Middle frontal gyrus (tissue), 1 donor: ENCODE measurements around the gene SLC16A3.
"Not testable (repeated sequence)": the region's sequence is repeated elsewhere in the genome, so short reads cannot be mapped to it uniquely, and the experiment has no call there.

Experiments
- DNase-seq: peaks from one replicate; pipeline ENCODE4 v3.0.0-alpha.2; 2015; ENCODE audit warnings: low spot score; ENCODE audit errors: extremely low spot score

Gene SLC16A3

DNA sequence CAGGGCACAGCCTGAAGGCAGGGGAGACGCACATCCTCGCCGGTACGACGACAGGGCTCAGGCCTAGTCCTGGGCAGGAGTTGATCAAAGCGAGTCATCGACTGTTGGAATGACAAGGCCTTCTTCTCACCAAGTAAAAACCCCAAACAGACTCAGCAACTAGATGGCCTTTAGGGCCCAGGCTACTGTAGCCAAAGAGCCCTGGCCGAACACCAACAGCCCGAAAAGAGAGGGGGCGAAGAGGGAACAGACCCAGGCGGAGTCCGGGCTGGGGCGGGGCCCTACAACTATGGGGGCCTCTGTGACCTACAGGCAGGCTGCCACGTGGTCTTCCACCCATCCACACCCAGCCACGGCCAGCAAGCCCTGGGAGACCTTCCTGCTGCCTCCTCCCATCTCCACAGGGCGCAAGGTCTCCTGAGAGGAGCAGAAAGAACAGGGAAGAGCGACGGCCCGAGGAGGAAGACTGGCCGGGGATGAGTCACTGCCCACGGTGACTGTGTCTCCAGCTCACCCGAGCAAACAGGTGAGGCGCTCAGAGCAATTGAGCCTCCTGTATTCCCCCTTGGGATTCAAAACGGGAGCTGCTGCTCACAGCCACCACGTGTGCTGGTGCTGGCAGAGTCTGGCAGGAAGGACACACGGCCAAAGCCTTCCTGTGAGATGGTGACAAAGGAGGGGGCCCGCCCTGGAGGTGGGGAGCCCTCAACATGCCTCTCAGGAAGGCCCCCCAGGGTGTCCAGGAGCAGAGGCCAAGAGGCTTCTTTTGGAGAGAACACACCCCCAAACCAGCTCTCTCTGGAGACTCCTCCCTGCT is 17.7 kb downstream of the SLC16A3 start:
- no peak for DNase-seq

DNA sequence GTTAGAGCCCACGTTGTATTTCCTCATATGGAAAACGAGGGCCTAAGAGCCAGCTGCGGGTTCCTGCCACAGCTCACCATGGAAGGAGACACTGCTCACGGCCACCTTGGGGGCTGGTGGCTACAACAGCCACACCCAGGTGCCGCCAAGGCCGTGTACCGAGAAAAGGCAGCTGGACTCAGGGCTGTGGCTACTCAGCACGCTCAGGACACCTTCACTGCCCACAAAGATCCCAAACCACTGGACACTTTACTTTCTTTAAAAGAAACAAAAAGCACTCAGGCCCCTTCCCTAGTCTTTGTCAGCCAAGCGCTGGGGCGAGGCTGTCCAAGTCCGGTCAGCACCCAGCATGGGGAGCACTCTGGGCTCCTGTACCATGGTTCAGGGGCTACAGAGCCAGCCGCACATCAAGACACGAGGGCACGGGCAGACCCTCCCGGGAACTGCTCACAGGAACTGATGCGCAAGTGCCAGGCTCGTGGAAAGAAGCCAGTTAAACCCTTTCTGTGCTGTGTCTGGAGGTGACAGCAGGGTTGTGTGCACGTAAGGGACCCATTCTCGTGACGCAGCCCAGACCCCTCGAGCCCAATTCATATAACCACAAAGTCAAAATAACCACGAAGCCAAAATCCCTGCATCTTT is 18.5 kb downstream of the SLC16A3 start:
- DNase-seq: no peak

DNA sequence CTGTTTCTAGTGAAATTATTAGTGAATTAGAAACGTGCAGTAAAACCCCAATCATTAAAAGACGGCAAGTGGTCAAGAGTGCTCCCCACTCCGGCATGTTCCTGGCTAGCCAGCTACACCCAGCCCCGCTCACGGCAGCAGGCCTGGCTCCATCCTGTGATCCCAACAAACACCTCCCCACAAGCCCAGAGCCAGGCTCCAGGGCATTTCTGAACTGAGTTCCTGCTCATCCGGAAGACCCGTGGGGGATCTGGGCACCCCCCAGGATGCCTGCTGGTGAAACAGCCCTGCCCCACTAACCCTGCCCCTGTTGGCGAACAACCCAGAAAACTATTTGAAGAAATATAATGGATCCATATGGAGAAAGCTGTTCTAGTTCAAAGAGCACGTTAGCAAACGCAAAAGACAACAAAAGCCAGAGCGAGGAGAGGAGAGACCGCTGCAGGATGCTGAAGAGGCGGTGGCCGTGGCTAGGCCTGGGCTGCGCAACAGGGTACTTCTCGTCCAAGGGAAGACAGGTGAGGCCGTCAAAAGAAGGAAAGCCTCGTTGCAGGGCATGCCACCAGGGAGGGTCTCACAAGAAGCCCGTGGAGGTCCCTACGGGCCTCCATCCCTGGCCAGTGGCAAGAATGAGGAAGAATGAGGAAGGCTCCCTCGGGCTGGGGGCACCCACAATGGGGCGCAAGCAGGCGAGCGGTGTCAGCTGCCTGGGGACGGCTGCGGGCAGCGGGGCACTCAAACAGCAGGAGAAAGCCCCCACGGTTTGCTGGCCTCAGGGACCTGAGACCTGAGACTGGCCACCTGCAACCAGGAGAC is 19.2 kb downstream of the SLC16A3 start:
- DNase-seq: no peak

DNA sequence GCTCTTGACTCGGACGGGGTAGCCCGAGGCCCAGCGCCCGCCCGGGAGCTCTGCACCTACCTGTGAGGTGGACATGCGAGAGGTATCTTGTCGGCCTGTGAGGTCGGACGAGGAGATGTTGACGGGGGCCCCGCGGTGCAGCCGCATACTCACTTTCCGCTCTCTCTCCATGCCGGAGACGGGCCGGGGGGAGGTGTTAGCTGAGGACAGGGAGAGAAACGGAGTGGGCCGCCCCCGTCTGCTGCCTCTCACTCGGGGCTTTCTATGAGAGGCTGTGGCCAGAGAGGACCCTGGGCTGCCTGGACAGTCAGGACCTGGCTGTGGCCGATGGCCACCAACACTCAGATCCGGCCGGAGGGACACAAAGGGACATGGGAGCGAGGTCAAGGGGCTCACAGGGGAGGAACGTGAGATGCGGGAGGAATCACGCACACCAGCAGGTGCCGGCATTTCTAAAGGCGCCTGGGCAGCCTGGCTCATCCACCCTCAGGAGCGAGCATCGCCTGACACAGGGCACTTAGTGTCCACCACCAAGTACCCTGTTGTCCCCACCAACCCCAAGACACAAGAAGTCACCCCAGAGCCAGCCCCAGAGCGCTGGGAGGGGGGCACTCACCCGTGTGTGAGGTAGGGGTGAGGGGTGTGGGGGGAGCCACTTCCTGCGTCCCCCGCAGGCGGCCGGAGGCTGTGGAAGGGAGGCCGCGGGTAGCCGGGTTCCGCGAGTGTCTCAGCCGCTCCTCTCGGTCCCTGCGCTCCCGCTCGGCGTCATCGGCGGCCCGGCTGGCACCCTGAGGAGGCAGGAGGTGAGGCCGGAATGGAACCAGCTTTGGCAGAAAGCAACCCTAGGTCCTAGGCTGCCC is 20.2 kb downstream of the SLC16A3 start:
- DNase-seq: no peak

DNA sequence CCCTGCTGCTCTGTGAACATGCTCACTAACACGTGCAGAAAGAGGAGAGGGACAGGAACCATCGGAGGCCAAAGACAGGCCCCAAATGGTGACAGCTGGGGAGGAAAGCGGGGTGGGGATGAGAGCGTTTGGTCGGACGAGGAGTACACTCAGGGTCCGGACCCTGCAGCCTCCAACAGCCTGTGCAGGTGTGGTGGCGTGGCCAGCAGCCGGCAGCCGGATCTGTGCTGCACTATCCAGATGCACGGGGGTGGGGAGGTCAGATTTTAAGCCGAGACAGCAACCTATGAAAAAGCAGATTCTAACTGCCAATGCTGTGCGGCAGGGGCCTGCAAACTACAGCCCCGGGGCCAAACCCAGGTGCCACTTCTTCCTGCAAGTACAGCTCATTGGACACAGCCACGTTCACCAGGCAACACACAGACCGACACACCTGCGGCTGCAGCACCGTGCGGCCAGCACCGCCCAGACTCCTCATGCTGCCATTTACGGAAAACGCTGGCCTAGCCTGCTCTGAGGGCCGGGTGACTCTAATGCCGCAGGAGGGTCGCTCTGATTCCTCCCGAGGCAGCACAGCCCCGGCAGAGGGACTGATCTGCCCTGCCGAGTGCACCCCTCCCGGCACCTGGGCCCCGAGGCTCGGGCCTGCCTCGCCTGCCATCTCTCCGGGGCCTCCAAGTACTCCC is 21.2 kb downstream of the SLC16A3 start:
- no peak for DNase-seq

DNA sequence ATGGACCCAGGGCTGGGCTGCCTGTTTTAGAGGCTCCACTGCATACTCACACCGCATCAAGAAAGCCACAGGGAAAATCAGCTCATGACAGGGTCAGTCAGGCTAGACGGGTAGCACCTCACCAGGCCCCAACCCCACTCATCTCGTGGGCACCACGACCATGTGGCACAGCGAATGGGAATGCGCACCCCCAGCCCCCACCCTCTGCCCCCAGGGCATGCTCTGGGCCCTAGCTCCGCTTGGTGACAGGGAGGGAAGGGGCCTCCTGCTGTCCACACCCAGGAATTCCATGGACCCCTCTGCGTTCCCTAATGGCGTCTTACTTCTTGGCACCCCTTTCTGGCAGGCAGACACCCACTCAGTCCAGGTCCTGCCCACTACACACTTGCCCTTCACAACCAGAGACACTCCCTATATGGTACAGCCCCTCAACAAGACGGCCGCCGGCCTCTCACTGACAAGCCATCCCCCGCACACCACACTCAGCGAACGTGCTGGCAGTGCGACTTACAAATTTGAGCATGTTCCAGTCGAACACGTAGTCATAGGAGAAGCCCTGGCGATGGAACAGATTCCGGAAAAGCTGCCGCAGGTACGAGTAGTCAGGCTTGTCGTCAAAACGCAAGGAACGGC is 22.1 kb downstream of the SLC16A3 start:
- DNase-seq: no peak

DNA sequence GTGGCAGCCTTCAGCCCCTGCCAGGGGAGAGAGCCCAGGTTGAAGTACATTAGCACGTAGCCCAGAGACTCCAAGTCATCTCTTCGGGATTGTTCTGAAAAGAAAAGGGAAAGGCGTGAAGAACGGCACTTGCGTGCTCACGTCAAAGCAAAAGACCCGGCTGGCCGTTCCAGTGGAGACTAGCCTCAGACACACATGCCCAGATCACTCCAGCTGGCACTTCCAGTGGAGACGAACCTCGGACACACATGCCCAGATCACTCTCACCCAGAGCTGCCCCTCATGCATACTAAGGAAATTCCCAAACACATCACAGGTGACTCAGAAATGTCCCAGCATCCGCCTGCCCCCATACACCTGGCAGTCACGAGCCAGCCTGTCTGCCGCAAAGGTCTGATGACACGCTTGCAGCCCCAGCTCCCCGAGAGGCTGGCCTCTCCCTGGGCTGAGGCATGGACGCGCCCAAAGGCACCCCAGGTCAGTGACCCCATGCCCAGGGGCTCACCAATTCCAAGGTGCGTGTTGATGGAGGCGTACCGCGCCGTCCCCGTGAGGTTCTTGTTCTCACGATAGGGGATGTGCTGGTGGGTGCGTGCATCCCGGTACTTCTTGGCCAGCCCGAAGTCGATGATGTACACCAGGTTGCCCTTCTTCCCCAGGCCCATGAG is 23.8 kb downstream of the SLC16A3 start:
- no peak for DNase-seq

DNA sequence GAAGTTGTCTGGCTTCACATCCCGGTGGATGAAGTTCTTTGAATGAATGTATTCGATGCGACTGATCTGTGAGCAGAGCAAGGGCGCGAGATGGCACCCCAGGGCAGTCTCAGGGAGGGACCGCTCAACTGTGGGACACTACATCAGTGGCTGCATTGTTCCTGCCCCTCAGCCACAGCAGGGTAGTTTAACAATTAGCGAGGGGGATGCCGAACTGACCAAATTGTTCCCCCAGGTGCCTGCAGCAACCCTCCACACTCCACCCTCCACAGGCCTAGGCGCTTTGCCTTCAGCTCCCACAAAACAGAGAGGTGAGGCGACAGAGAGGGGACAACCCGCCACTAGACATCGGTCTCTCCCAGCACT is 24.3 kb downstream of the SLC16A3 start:
- no peak for DNase-seq

DNA sequence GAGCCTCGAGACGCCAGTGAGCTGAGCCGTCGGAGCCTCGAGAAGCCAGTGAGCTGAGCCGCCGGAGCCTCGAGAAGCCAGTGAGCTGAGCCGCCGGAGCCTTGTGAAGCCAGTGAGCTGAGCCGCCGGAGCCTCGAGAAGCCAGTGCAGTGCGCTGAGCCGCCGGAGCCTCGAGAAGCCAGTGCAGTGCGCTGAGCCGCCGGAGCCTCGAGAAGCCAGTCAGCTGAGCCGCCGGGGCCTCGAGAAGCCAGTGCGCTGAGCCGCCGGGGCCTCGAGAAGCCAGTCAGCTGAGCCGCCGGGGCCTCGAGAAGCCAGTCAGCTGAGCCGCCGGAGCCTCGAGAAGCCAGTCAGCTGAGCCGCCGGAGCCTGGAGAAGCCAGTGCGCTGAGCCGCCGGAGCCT is 25.3 kb downstream of the SLC16A3 start:
- DNase-seq: not testable (repeated sequence)

DNA sequence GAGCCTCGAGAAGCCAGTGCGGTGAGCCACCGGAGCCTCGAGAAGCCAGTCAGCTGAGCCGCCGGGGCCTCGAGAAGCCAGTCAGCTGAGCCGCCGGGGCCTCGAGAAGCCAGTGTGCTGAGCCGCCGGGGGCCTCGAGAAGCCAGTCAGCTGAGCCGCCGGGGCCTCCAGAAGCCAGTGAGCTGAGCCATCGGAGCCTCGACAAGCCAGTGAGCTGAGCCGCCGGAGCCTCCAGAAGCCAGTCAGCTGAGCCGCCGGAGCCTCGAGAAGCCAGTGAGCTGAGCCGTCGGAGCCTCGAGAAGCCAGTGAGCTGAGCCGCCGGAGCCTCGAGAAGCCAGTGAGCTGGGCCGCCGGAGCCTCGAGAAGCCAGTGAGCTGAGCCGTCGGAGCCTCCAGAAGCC is 25.9 kb downstream of the SLC16A3 start:
- not testable (repeated sequence) for DNase-seq

DNA sequence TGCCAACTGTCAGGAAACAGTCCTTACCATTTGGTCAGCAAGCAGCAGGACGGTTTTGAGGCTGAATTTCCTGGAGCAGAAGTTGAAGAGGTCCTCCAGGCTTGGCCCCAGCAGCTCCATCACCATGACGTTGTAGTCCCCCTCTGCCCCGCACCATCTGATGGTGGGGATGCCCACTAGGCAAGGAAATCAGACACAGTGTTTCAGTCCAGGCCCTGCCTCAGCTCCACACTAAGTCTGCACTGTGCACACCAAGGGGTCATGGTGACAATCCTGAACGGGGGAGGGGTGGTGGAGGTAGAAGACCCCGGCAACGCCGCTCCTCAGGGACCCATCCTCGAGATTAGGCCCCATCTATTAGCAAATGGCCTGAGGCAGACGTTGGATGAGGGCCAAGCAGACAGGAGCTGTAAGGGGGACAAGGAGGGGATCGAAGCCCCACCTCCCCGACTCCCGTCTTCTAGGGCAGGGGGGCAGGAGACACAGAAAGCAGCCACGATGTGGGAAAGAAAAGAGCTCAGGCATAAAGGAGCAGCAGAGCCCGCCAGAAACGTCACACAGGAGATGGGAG is 26.6 kb downstream of the SLC16A3 start:
- no peak for DNase-seq

DNA sequence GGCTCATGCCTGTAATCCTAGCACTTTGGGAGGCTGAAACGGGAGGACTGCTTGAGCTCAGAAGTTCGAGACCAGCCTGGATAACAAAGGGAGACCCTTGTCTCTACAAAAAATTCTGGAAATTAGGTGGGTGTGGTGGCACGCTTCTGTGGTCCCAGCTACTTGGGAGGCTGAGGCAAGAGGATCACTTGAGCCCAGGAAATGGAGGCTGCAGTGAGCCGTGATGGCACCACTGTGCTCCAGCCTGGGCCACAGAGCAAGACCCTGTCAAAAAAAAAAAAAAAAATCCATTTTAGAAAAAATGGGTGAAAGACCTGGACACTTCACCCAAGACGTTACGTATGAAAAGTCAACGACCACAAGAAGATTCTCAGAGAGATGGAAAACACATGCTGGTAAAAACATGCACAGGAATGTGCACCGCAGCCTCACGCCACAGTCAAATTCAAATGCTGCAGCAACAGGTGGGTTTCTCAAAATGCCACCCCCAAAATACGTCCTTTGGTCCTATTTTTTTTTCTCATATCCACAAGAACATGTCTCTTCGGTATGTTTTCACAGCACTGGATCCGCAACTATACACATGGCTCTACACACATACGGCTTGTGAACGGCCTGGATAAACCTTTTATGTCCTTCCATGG is 27.5 kb downstream of the SLC16A3 start:
- DNase-seq: no peak

DNA sequence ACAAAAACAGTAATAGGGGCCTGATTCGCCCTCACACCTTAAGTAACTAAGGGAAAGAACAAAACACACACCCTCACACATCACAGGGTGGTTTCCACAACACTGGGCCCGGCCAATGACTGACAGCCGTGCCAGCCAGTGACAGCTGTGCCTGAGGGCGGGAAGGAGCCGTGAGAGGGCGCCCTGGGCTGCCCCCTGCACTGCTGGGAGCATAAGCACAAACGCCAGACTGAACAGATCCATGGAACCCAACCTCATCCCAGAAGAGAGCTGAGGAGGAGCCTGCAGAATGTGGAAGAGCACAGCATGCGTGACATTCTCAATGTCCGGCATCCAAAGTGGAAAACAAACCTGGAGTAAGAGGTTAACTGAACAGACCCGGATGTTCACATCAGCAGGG is 28.6 kb downstream of the SLC16A3 start:
- no peak for DNase-seq

DNA sequence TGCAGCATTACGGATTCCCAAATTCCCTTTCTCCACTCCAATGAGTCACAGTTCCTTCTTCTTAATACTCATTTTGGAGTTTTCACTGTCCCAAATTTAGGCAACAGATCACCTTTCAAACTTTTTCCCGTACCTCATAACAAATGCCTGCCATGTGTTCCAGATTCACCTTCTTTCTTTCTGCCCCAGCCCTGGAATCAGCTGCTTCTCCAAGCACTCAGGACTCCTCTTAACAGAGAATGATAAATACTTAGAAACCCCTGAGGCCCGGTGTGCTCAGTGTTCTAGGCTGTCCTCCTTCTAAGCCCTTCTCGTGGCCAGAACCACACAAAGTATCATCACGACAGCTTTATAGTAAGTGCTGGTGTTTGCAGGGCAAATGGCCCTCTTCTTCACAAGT is 29.7 kb downstream of the SLC16A3 start:
- no peak for DNase-seq

DNA sequence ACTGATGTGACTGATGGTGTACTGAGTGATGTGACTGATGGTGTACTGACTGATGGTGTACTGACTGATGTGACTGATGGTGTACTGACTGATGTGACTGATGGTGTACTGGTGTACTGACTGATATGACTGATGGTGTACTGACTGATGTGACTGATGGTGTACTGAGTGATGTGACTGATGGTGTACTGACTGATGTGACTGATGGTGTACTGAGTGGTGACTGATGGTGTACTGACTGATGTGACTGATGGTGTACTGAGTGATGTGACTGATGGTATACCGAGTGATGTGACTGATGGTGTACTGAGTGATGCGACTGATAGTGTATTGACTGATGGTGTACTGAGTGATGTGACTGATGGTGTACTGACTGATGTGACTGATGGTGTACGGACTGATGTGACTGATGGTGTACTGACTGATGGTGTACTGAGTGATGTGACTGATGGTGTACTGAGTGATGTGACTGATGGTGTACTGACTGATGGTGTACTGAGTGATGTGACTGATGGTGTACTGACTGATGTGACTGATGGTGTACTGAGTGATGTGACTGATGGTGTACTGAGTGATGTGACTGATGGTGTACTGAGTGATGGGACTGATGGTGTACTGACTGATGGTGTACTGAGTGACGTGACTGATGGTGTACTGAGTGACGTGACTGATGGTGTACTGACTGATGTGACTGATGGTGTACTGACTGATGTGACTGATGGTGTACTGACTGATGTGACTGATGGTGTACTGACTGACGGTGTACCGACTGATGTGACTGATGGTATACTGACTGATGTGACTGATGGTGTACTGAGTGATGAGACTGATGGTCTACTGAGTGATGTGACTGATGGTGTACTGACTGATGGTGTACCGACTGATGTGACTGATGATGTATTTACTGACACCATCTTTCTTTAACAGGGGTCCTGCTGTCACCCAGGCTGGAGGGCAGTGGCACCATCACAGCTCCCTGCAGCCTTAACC is 31.4 kb downstream of the SLC16A3 start:
- DNase-seq: not testable (repeated sequence)

DNA sequence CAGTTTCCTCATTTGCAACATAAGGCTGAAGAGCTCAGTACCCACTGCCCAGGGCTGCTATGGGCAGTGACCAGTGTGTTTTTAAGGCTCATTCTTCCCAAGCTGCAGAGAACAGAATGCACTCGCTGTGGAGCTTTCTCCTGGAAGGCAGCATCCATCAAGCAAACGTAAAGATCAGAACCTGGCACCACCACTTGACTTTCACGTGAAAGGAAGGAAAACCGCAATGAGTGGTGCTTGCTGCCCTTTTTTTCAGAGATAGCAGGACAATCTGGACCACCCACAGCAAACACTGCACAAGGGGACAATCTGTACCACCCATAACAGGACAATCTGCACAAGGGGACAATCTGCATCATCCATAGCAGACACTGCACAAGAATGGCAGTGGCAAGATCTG is 33.5 kb downstream of the SLC16A3 start:
- DNase-seq: no peak

DNA sequence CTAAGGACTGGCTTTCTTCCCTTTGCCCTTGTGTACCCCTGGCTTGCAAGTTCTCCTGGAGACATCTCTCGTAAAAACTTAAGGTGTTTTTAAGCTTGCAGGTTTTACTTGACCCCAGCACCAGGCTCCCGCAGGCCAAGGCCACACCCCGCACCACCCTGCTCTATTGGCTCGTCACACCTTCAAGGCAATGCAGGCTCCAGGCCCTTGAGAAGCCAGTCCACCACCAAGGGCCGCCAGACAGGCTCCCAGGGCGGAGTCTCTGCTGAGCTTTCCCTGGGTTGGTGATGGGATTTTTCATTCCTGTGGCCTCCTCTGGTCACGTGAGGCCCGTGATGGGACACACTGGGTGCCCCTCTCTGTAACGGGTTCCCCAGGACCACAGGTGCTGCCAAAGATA is 34.8 kb downstream of the SLC16A3 start:
- DNase-seq: no peak

DNA sequence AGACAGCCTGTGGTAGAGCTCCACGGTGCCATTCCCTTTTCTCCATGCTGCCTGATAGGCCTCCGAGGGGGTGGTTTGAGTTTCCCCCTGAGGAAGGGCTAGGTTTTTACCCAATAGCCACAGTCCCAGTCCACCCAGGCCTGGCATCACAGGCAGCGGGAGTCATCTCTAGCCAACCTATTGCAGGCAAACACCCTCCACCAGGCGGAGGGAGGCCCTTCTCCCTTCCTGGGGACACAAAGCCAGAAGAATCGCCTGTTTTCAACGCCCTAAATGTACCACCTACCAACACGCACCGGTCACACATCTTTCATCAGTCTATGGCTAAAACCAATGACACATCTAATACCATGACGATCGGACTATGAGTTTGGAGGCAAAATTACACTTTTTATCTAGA is 37.3 kb downstream of the SLC16A3 start:
- no peak for DNase-seq
